Neural cell (in vitro differentiated cells): ENCODE results near the gene COX6B2. TPM values are rescaled to one million over a fixed set of nuclear protein-coding genes. Genes with fewer than 3 reads are reported as not detected.

ENCODE experiments used
- H2AFZ ChIP-seq: fragments of 200-600, 300-800 bp; sonication (generic), shearing (Covaris generic); 2 replicates; pipeline ENCODE4 v1.6.0; 2014; ENCODE audit warnings: low read depth, mild to moderate bottlenecking, antibody characterized with exemption, low read length, moderate library complexity
- H3F3A ChIP-seq: fragments of 200-600 bp; shearing (Covaris generic); 2 replicates; pipeline ENCODE4 v1.6.1; 2016; ENCODE audit warnings: mild to moderate bottlenecking, moderate library complexity, mixed read lengths, antibody characterized with exemption, low read length; ENCODE audit not compliant: insufficient read depth, poor library complexity, severe bottlenecking
- H3K27ac ChIP-seq: fragments of 200-600, 300-800 bp; sonication (generic), shearing (Covaris generic); 2 replicates; pipeline ENCODE4 v1.5.1; 2014; ENCODE audit warnings: mild to moderate bottlenecking, low read length, moderate library complexity
- H3K27me3 ChIP-seq: fragments of 300-800, 200-600 bp; sonication (generic), shearing (Covaris generic); 2 replicates; pipeline ENCODE4 v1.6.0; 2014; ENCODE audit warnings: mild to moderate bottlenecking, low read depth, low read length, moderate library complexity; ENCODE audit not compliant: insufficient read depth
- H3K36me3 ChIP-seq: fragments of 300-800, 200-600 bp; sonication (generic), shearing (Covaris generic); 2 replicates; pipeline ENCODE4 v1.5.1; 2014; ENCODE audit warnings: mild to moderate bottlenecking, antibody characterized with exemption, low read length, moderate library complexity; ENCODE audit not compliant: insufficient read depth
- H3K4me2 ChIP-seq: fragments of 300-800, 200-600 bp; sonication (generic), shearing (Covaris generic); 2 replicates; pipeline ENCODE4 v1.6.0; 2014; ENCODE audit warnings: mild to moderate bottlenecking, low read length
- H3K4me3 ChIP-seq: fragments of 300-800, 200-600 bp; sonication (generic), shearing (Covaris generic); 2 replicates; pipeline ENCODE4 v1.5.1; 2014; ENCODE audit warnings: mild to moderate bottlenecking, low read length, moderate library complexity
- H3K79me2 ChIP-seq: fragments of 200-600 bp; shearing (Covaris generic); replicated peaks from 2 replicates; pipeline ENCODE4 v1.6.0; 2014; ENCODE audit warnings: mild to moderate bottlenecking, low read length, moderate library complexity; ENCODE audit not compliant: insufficient read depth
- H3K9ac ChIP-seq: fragments of 300-800, 200-600 bp; sonication (generic), shearing (Covaris generic); 2 replicates; pipeline ENCODE4 v1.6.1; 2016; ENCODE audit warnings: mild to moderate bottlenecking, low read length, mixed read lengths
- H3K9me2 ChIP-seq: fragments of 200-600 bp; shearing (Covaris generic); 2 replicates; pipeline ENCODE4 v1.6.1; 2016; ENCODE audit warnings: mild to moderate bottlenecking, low read length, mixed read lengths; ENCODE audit not compliant: insufficient read depth
- H3K9me3 ChIP-seq: fragments of 200-600, 300-800 bp; sonication (generic), shearing (Covaris generic); 2 replicates; pipeline ENCODE4 v1.6.1; 2016; ENCODE audit warnings: mild to moderate bottlenecking, mixed run types, low read length, moderate library complexity, mixed read lengths
- H4K20me1 ChIP-seq: fragments of 200-600 bp; shearing (Covaris generic); 2 replicates; pipeline ENCODE4 v1.6.1; 2016; ENCODE audit warnings: mild to moderate bottlenecking, mixed run types; ENCODE audit not compliant: insufficient read depth
- EP300 ChIP-seq: fragments of 450-650 bp; conservative IDR thresholded peaks from 2 replicates; pipeline ENCODE4 v1.6.1; 2014; ENCODE audit warnings: antibody characterized with exemption, mild to moderate bottlenecking, moderate library complexity; ENCODE audit not compliant: poor library complexity, severe bottlenecking
- EZH2 ChIP-seq: fragments of 200-600, 300-800 bp; shearing (Covaris generic), sonication (generic); IDR thresholded peaks from 2 replicates; pipeline ENCODE4 v1.6.1; 2014; ENCODE audit warnings: antibody characterized with exemption, low read length, borderline replicate concordance, mild to moderate bottlenecking; ENCODE audit not compliant: insufficient read depth, poor library complexity, severe bottlenecking
- MXI1 ChIP-seq: fragments of 450-650 bp; conservative IDR thresholded peaks from 2 replicates; pipeline ENCODE4 v1.6.1; 2014; ENCODE audit warnings: antibody characterized with exemption, mild to moderate bottlenecking; ENCODE audit not compliant: poor library complexity, severe bottlenecking
- POLR2AphosphoS5 ChIP-seq: IDR thresholded peaks from 2 replicates; pipeline ENCODE4 v1.6.1; 2012
- RAD21 ChIP-seq: fragments of 450-650 bp; conservative IDR thresholded peaks from 2 replicates; pipeline ENCODE4 v1.6.1; 2014; ENCODE audit warnings: antibody characterized with exemption, mild to moderate bottlenecking, moderate library complexity
- REST ChIP-seq: IDR thresholded peaks from 2 replicates; pipeline ENCODE4 v1.6.1; 2012; ENCODE audit warnings: borderline replicate concordance
- SMC3 ChIP-seq: fragments of 450-650 bp; conservative IDR thresholded peaks from 2 replicates; pipeline ENCODE4 v1.6.1; 2014; ENCODE audit warnings: antibody characterized with exemption, mild to moderate bottlenecking, moderate library complexity; ENCODE audit not compliant: poor library complexity
- TAF1 ChIP-seq: IDR thresholded peaks from 2 replicates; pipeline ENCODE4 v1.6.1; 2012; ENCODE audit warnings: low read depth
- polyA plus RNA-seq: library from polyadenylated mRNA; depleted of rRNA; stranded (reverse); fragments of >200 nt; gene quantifications from 2 replicates; pipeline ENCODE4 v1.2.3, GENCODE V29; 2014
- TF ChIP-seq, protein P1 (sequence below): fragments of 450-650 bp; IDR thresholded peaks from 2 replicates; pipeline ENCODE4 v1.5.1; 2014; ENCODE audit warnings: antibody characterized with exemption, mild to moderate bottlenecking, moderate library complexity; ENCODE audit not compliant: poor library complexity, severe bottlenecking

The COX6B2 gene
- polyA plus RNA-seq, 1 donor from 2014 or later: 0.17 TPM

DNA sequence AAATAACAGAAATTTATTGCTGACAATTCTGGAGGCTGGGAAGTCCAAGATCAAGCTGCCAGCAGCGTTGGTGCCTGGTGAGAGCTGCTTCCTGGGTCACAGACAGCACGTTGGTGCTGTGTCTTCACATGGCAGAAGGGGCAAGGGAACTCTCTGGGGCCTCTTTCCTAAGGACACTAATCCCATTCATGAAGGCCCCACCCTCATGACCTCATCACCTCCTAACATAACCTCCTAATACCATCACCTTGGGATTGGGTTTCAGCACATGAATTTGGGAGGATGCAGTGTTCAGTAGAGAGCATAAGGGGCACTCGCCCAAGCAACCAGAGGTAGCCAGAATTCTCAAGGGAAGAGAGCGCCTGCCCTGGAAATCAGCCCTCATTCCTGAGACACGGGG is 45.1 kb downstream of the COX6B2 start:
- Histone ChIP-seq H3F3A (no peaks in the 10 kb centered on the region), H4K20me1 (no peaks in the 10 kb centered on the region), H3K9me2 (no peaks in the 10 kb centered on the region), H3K9me3 (no peaks in the 10 kb centered on the region), H3K36me3 (no peaks in the 10 kb centered on the region), H3K4me2 (no peak overlapping the region), H3K9ac (no peak overlapping the region), H3K4me3 (no peak overlapping the region), H3K79me2 (no peaks in the 10 kb centered on the region), H2AFZ (no peak overlapping the region), H3K27ac (no peak overlapping the region), H3K27me3 (no peaks in the 10 kb centered on the region)
- TF ChIP-seq SMC3 (no peak), EZH2 (no peak), RAD21 (no peak), MXI1 (no peak), EP300 (no peak), REST (no peak), TAF1 (no peak), POLR2AphosphoS5 (no peak)
- TF ChIP-seq, protein P1, sequence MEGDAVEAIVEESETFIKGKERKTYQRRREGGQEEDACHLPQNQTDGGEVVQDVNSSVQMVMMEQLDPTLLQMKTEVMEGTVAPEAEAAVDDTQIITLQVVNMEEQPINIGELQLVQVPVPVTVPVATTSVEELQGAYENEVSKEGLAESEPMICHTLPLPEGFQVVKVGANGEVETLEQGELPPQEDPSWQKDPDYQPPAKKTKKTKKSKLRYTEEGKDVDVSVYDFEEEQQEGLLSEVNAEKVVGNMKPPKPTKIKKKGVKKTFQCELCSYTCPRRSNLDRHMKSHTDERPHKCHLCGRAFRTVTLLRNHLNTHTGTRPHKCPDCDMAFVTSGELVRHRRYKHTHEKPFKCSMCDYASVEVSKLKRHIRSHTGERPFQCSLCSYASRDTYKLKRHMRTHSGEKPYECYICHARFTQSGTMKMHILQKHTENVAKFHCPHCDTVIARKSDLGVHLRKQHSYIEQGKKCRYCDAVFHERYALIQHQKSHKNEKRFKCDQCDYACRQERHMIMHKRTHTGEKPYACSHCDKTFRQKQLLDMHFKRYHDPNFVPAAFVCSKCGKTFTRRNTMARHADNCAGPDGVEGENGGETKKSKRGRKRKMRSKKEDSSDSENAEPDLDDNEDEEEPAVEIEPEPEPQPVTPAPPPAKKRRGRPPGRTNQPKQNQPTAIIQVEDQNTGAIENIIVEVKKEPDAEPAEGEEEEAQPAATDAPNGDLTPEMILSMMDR: no peak

- Histone ChIP-seq H3K9me3 (no peaks in the 10 kb centered on the region), H3F3A (no peaks in the 10 kb centered on the region), H3K9ac (no peak overlapping the region), H3K36me3 (no peaks in the 10 kb centered on the region), H3K27me3 (no peaks in the 10 kb centered on the region), H3K4me3 (no peak overlapping the region), H3K4me2 (no peak overlapping the region), H4K20me1 (no peaks in the 10 kb centered on the region), H3K79me2 (no peaks in the 10 kb centered on the region), H3K27ac (no peak overlapping the region), H3K9me2 (no peaks in the 10 kb centered on the region), H2AFZ (no peak overlapping the region)
- TF ChIP-seq EZH2 (no peak), EP300 (no peak), RAD21 (no peak), SMC3 (no peak), POLR2AphosphoS5 (no peak), MXI1 (no peak), REST (no peak), TAF1 (no peak)
- TF ChIP-seq, protein P1: no peak
Measured at GRCh38 chr19:55308281-55308680, 46.2 kb downstream of the COX6B2 start.
